ENCODE data around the gene BAZ2B. TPM values are rescaled to one million over a fixed set of nuclear protein-coding genes. Genes with fewer than 3 reads are reported as not detected.

Gene BAZ2B
- total RNA-seq, 1 donor from 2014 or later, result 101 TPM

DNA sequence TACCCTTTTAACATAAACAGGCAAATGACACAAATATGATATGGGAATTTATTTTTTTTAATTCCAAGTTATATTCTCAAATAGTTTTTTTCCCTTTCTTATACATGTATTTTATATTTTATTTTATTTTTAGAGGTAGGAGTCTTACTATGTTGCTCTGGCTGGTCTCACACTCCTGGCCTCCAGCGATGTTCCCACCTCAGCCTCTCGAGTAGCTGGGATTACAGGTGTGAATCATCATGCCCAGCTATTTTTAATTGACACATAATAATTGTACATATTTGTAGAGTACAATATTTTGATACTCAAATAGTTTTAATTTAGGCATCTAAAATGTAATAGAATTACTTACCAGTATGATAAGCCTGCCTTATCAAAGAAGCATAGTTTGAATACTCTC, 12.2 kb downstream of the BAZ2B start:
- no peak overlapping the region for H2AFZ ChIP-seq (replicated peaks)
- H3K27ac Mint-ChIP-seq, result no peak overlapping the region
- peaks cover 57% of the 10 kb centered on the region for H4K20me1 ChIP-seq (ENCODE audit: low read depth)
- H3K27me3 ChIP-seq, result no peaks in the 10 kb centered on the region
- H3K9me3 Mint-ChIP-seq, result peaks cover 3% of the 10 kb centered on the region
- H3K27me3 Mint-ChIP-seq (ENCODE audit: insufficient read depth, low read depth), result no peaks in the 10 kb centered on the region
- H3K4me2 ChIP-seq, result no peak overlapping the region
- TF ChIP-seq, protein P1, sequence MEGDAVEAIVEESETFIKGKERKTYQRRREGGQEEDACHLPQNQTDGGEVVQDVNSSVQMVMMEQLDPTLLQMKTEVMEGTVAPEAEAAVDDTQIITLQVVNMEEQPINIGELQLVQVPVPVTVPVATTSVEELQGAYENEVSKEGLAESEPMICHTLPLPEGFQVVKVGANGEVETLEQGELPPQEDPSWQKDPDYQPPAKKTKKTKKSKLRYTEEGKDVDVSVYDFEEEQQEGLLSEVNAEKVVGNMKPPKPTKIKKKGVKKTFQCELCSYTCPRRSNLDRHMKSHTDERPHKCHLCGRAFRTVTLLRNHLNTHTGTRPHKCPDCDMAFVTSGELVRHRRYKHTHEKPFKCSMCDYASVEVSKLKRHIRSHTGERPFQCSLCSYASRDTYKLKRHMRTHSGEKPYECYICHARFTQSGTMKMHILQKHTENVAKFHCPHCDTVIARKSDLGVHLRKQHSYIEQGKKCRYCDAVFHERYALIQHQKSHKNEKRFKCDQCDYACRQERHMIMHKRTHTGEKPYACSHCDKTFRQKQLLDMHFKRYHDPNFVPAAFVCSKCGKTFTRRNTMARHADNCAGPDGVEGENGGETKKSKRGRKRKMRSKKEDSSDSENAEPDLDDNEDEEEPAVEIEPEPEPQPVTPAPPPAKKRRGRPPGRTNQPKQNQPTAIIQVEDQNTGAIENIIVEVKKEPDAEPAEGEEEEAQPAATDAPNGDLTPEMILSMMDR (IDR thresholded peaks at IDR 0.05), result no peak
- TF ChIP-seq EZH2 (IDR thresholded peaks at IDR 0.05), result no peak
- TF ChIP-seq EZH2phosphoT487 (IDR thresholded peaks at IDR 0.05), result no peak
- no peaks in the 10 kb centered on the region for H3K9me3 ChIP-seq (ENCODE audit: low read depth)
- H3K4me1 ChIP-seq, result peaks cover 5% of the 10 kb centered on the region
- H3K4me1 Mint-ChIP-seq, result peaks cover 8% of the 10 kb centered on the region
- H3K79me2 ChIP-seq (ENCODE audit: low read depth), result peaks cover 100% of the 10 kb centered on the region
- H3K36me3 Mint-ChIP-seq, result peaks cover 14% of the 10 kb centered on the region
- no peak overlapping the region for H3K4me3 Mint-ChIP-seq
- no peak overlapping the region for H3K9ac ChIP-seq
- no peak for DNase-seq (ENCODE audit: low spot score)
- peaks cover 2% of the 10 kb centered on the region for H3F3A ChIP-seq (ENCODE audit: low read depth)
- no peaks in the 10 kb centered on the region for H3K36me3 ChIP-seq
- H3K4me3 ChIP-seq, result no peak overlapping the region
- H3K27ac ChIP-seq, result no peak overlapping the region

DNA sequence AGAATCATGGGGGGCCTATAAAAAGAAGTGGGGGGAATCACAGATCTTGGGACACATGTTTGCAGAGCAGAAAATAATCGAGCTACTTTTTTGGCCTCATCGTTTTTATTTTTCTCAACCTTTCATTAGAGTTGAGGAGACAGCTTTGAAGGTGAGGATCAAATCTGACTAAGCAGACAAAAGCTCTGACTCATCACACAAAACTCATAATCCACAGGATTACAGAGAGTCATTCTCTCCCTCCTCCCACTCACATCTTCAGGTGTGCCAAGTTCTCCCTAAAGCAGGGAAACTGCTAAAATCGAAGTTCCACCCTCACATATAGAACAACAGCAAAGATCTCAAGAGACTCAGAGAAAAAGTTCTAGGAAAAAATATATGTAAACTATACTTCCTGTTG, 15.6 kb downstream of the BAZ2B start:
- H2AFZ ChIP-seq (replicated peaks), result no peak overlapping the region
- H3K4me3 ChIP-seq, result no peak overlapping the region
- Mint-ChIP-seq H3K36me3 (peaks cover 33% of the 10 kb centered on the region), H3K9me3 (peaks cover 22% of the 10 kb centered on the region), H3K27ac (no peak overlapping the region), H3K4me3 (no peak overlapping the region), H3K4me1 (peaks cover 1% of the 10 kb centered on the region), H3K27me3 (ENCODE audit: insufficient read depth, low read depth) (no peaks in the 10 kb centered on the region)
- DNase-seq (ENCODE audit: low spot score), result no peak
- no peaks in the 10 kb centered on the region for H3F3A ChIP-seq (ENCODE audit: low read depth)
- no peaks in the 10 kb centered on the region for H3K4me1 ChIP-seq
- no peak overlapping the region for H3K4me2 ChIP-seq
- H3K9ac ChIP-seq, result no peak overlapping the region
- no peaks in the 10 kb centered on the region for H3K36me3 ChIP-seq
- peaks cover 98% of the 10 kb centered on the region for H3K79me2 ChIP-seq (ENCODE audit: low read depth)
- no peaks in the 10 kb centered on the region for H3K9me3 ChIP-seq (ENCODE audit: low read depth)
- H4K20me1 ChIP-seq (ENCODE audit: low read depth), result peaks cover 35% of the 10 kb centered on the region
- no peak for TF ChIP-seq EZH2 (IDR thresholded peaks at IDR 0.05)
- TF ChIP-seq, protein P1 (IDR thresholded peaks at IDR 0.05), result no peak
- TF ChIP-seq EZH2phosphoT487 (IDR thresholded peaks at IDR 0.05), result no peak
- H3K27me3 ChIP-seq, result no peaks in the 10 kb centered on the region
- no peak overlapping the region for H3K27ac ChIP-seq

DNA sequence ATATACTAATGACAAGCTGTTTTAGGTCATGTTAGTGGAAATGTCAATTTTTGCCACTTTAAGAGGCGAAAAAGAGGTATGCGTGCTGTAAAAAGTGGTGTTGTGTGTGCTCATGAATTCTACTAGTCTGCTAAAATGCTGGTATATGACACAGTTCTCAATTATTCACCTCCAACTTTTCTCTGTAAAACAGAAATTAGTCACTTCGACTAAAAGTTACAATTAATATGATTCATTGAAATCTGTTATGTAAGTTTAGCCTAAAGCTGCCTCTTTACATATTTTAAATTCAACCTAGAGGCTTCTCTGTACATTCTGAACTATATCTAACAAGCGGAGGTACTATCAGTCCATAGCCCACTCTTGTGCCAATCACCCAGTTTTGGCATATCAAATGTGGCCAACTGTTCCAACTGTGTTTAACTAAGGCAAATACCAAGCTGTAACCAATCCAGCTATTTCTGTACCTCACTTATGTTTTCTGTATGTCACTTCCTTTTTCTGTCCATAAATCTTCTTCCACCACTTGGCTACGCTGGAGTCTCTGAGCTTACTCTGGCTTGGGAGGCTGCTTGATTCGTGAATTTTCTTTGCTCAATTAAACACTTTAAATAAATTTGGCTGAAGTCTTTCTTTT, 20.8 kb downstream of the BAZ2B start:
- no peaks in the 10 kb centered on the region for H3K27me3 ChIP-seq
- Mint-ChIP-seq H3K4me1 (no peaks in the 10 kb centered on the region), H3K27me3 (ENCODE audit: insufficient read depth, low read depth) (no peaks in the 10 kb centered on the region), H3K4me3 (no peak overlapping the region), H3K36me3 (peaks cover 27% of the 10 kb centered on the region), H3K9me3 (peaks cover 23% of the 10 kb centered on the region), H3K27ac (no peak overlapping the region)
- peaks cover 19% of the 10 kb centered on the region for H4K20me1 ChIP-seq (ENCODE audit: low read depth)
- H3K9ac ChIP-seq, result no peak overlapping the region
- TF ChIP-seq, protein P1 (IDR thresholded peaks at IDR 0.05), result no peak
- no peak for TF ChIP-seq EZH2 (IDR thresholded peaks at IDR 0.05)
- TF ChIP-seq EZH2phosphoT487 (IDR thresholded peaks at IDR 0.05), result no peak
- no peak overlapping the region for H2AFZ ChIP-seq (replicated peaks)
- H3K4me2 ChIP-seq, result no peak overlapping the region
- H3K4me3 ChIP-seq, result no peak overlapping the region
- no peak for DNase-seq (ENCODE audit: low spot score)
- H3K36me3 ChIP-seq, result no peaks in the 10 kb centered on the region
- no peaks in the 10 kb centered on the region for H3K4me1 ChIP-seq
- no peak overlapping the region for H3K27ac ChIP-seq
- H3F3A ChIP-seq (ENCODE audit: low read depth), result peaks cover 4% of the 10 kb centered on the region
- H3K79me2 ChIP-seq (ENCODE audit: low read depth), result peaks cover 98% of the 10 kb centered on the region
- H3K9me3 ChIP-seq (ENCODE audit: low read depth), result no peaks in the 10 kb centered on the region
